PC-3 (cell line): Measurements from ENCODE around the gene ATG7. TPM values are rescaled to one million over a fixed set of nuclear protein-coding genes. Genes with fewer than 3 reads are reported as not detected.

Experiments used
- ATAC-seq: fragments of 200-7000 bp; cut with Tn5 transposase; 2 replicates; pipeline ENCODE4 v1.9.1; 2020; ENCODE audit warnings: mild to moderate bottlenecking, moderate library complexity
- BruUV-seq: library from RNA; stranded (reverse); fragments of 400-500 nt; replicated peaks from 2 replicates; lab custom pipeline; 2021; lab: Mats Ljungman, UMichigan
- CTCF ChIA-PET: fragments of 300-600 bp; sonication (Branson Sonifier 250); formaldehyde crosslinking; loops from one replicate; lab custom pipeline; 2022; ENCODE audit warnings: antibody characterized with exemption; lab: Charles Lee
- POLR2A ChIA-PET: fragments of 300-600 bp; sonication (Branson Sonifier 250); formaldehyde crosslinking; loops from one replicate; lab custom pipeline; 2022; ENCODE audit warnings: antibody characterized with exemption; ENCODE audit not compliant: unreplicated experiment; lab: Charles Lee
- DNase-seq: peaks from one replicate; pipeline ENCODE4 v3.0.0-alpha.2; 2015
- H2AFZ ChIP-seq: fragments of 300-600 bp; sonication (generic); 2 replicates; pipeline ENCODE4 v1.6.0; 2016; ENCODE audit warnings: antibody characterized with exemption, low read length
- H3F3A ChIP-seq: fragments of 300-600 bp; sonication (generic); one replicate; pipeline ENCODE4 v1.6.0; 2017; ENCODE audit warnings: antibody characterized with exemption, low read length, control low read depth, mild to moderate bottlenecking; ENCODE audit not compliant: unreplicated experiment
- H3K27ac ChIP-seq: fragments of 300-600 bp; sonication (generic); 2 replicates; pipeline ENCODE4 v1.5.1; 2016; ENCODE audit warnings: mild to moderate bottlenecking, low read length
- H3K27me3 ChIP-seq: fragments of 300-600 bp; sonication (generic); 2 replicates; pipeline ENCODE4 v1.6.1; 2016; ENCODE audit warnings: low read length, mixed read lengths
- H3K36me3 ChIP-seq: fragments of 300-600 bp; sonication (generic); 2 replicates; pipeline ENCODE4 v1.6.1; 2016; ENCODE audit warnings: low read depth, mixed run types, low read length, mixed read lengths
- H3K4me1 ChIP-seq: fragments of 300-600 bp; sonication (generic); 2 replicates; pipeline ENCODE4 v1.5.1; 2016; ENCODE audit warnings: low read length; ENCODE audit not compliant: insufficient read depth
- H3K4me2 ChIP-seq: fragments of 300-600 bp; sonication (generic); 2 replicates; pipeline ENCODE4 v1.6.0; 2016; ENCODE audit warnings: low read length
- H3K4me3 ChIP-seq: fragments of 300-600 bp; sonication (generic); 2 replicates; pipeline ENCODE4 v1.5.1; 2016; ENCODE audit warnings: mild to moderate bottlenecking, low read length, mixed read lengths
- H3K79me2 ChIP-seq: fragments of 300-600 bp; sonication (generic); 2 replicates; pipeline ENCODE4 v1.6.1; 2017; ENCODE audit warnings: low read length, mixed read lengths
- H3K9ac ChIP-seq: fragments of 300-600 bp; sonication (generic); 2 replicates; pipeline ENCODE4 v1.6.0; 2016; ENCODE audit warnings: mild to moderate bottlenecking, low read length
- H3K9me2 ChIP-seq: fragments of 300-600 bp; sonication (generic); replicated peaks from 2 replicates; pipeline ENCODE4 v1.6.1; 2016; ENCODE audit warnings: mixed run types, low read length, mixed read lengths
- H3K9me3 ChIP-seq: fragments of 300-600 bp; sonication (generic); 2 replicates; pipeline ENCODE4 v1.6.1; 2016; ENCODE audit warnings: low read length, mixed read lengths
- H4K20me1 ChIP-seq: fragments of 300-600 bp; sonication (generic); 2 replicates; pipeline ENCODE4 v1.6.1; 2016; ENCODE audit warnings: low read length, mixed read lengths
- EZH2 ChIP-seq: fragments of 300-600 bp; sonication (generic); IDR thresholded peaks from one replicate; pipeline ENCODE4 v1.6.1; 2017; ENCODE audit warnings: antibody characterized with exemption, mild to moderate bottlenecking, low read length; ENCODE audit not compliant: unreplicated experiment
- EZH2phosphoT487 ChIP-seq: fragments of 300-600 bp; sonication (generic); IDR thresholded peaks from 2 replicates; pipeline ENCODE4 v1.6.1; 2018; ENCODE audit warnings: mild to moderate bottlenecking, antibody characterized with exemption, low read length, borderline replicate concordance
- intact Hi-C: fragments of 100-400 bp; cut with micrococcal nuclease; formaldehyde crosslinking; loops from 2 replicates; pipeline ENCODE4 v1.9.0; 2023
- total RNA-seq: library from RNA; depleted of rRNA; stranded (reverse); fragments of >200 nt; gene quantifications from 2 replicates; pipeline ENCODE4 v1.2.3, GENCODE V29; 2014
- TF ChIP-seq, protein P1 (sequence below): fragments of 300-600 bp; sonication (generic); conservative IDR thresholded peaks from 2 replicates; pipeline ENCODE4 v1.5.1; 2017; ENCODE audit warnings: antibody characterized with exemption, low read depth, mild to moderate bottlenecking, low read length

ATG7 gene
- total RNA-seq, 1 experiment from 2014 or later = 36.5 TPM

DNA sequence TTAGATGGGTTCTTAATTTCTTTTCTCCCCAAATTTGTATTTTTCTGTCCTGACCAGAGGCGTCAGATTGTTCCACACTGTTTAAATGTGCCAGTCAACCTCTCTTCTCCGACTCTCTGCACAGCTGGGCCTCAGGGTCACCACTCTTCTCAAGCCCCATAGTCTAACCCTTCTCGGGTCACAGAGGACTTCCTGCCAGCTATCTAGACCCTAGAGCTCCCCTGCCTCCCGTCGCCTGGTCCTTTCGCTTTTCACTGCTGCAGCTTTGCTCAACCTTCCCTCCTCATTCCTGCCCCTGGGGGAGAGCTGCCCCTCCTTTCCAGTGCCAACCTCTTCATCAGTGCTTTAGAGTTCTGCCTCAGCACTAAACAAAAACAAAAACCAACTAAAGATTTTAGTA, 151.7 kb downstream of the ATG7 start:
- no peaks in the 10 kb centered on the region for H3K27me3 ChIP-seq
- POLR2A ChIA-PET = no interaction called here
- ATAC-seq (no peak), DNase-seq (no peak)
- H3K4me3 ChIP-seq = no peak overlapping the region
- TF ChIP-seq, protein P1, sequence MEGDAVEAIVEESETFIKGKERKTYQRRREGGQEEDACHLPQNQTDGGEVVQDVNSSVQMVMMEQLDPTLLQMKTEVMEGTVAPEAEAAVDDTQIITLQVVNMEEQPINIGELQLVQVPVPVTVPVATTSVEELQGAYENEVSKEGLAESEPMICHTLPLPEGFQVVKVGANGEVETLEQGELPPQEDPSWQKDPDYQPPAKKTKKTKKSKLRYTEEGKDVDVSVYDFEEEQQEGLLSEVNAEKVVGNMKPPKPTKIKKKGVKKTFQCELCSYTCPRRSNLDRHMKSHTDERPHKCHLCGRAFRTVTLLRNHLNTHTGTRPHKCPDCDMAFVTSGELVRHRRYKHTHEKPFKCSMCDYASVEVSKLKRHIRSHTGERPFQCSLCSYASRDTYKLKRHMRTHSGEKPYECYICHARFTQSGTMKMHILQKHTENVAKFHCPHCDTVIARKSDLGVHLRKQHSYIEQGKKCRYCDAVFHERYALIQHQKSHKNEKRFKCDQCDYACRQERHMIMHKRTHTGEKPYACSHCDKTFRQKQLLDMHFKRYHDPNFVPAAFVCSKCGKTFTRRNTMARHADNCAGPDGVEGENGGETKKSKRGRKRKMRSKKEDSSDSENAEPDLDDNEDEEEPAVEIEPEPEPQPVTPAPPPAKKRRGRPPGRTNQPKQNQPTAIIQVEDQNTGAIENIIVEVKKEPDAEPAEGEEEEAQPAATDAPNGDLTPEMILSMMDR = no peak
- TF ChIP-seq EZH2phosphoT487 = no peak
- H4K20me1 ChIP-seq = no peaks in the 10 kb centered on the region
- H3K4me2 ChIP-seq = no peak overlapping the region
- H3K4me1 ChIP-seq = no peaks in the 10 kb centered on the region
- no peak overlapping the region for H3K27ac ChIP-seq
- H3K36me3 ChIP-seq = no peaks in the 10 kb centered on the region
- H3K9me2 ChIP-seq = no peaks in the 10 kb centered on the region
- intact Hi-C loops = no loop called here
- no peak overlapping the region for H3K9ac ChIP-seq
- BruUV-seq = no TSS peak
- H3F3A ChIP-seq = no peaks in the 10 kb centered on the region
- H2AFZ ChIP-seq = no peak overlapping the region
- no peaks in the 10 kb centered on the region for H3K9me3 ChIP-seq
- no peaks in the 10 kb centered on the region for H3K79me2 ChIP-seq
- CTCF ChIA-PET = no interaction called here

DNA sequence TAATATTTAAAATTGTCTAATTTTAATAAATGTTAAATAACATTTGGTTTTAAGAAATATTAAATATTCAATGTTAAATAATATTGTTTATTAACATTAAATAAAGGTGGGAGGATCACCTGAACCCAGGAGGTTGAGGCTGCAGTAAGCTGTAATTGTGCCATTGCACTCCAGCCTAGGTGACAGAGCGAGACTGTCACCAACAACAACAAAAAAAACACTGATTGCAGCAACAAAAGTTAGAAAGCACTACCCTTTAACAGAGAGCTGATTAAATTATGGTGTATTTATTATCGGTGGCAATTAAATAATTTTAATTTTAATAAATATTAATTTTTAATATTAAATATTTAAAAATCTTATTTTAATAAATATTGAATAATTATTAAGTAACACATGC, 152.1 kb downstream of the ATG7 start:
- DNase-seq (no peak), ATAC-seq (no peak)
- no peaks in the 10 kb centered on the region for H3F3A ChIP-seq
- ChIA-PET POLR2A (no interaction called here), CTCF (no interaction called here)
- H3K79me2 ChIP-seq = no peaks in the 10 kb centered on the region
- no peaks in the 10 kb centered on the region for H3K36me3 ChIP-seq
- no peak for TF ChIP-seq EZH2
- no peak overlapping the region for H2AFZ ChIP-seq
- no peaks in the 10 kb centered on the region for H3K9me3 ChIP-seq
- no peaks in the 10 kb centered on the region for H3K9me2 ChIP-seq
- no peak overlapping the region for H3K4me3 ChIP-seq
- no peaks in the 10 kb centered on the region for H4K20me1 ChIP-seq
- H3K4me2 ChIP-seq = no peak overlapping the region
- H3K27ac ChIP-seq = no peak overlapping the region
- H3K27me3 ChIP-seq = no peaks in the 10 kb centered on the region
- no peaks in the 10 kb centered on the region for H3K4me1 ChIP-seq
- BruUV-seq = no TSS peak
- no peak overlapping the region for H3K9ac ChIP-seq
- intact Hi-C loops = no loop called here

DNA sequence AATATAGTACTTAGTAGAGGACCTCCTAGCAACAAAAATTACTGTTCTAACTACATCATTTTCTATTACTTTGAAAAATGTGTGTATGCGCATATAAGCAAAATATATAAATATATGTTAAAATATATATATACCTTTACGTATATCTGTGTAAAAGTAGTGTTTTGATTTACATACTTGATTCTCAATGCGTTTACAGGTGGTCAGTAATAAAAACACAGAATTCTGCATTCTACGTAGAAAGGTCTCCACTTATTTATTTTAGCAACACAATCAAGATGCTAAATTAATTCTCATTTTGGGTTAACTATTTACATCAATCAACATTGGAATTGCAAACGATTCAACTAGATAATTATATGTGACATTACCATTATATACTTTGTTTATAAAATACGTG, 158.0 kb downstream of the ATG7 start:
- TF ChIP-seq EZH2 = no peak
- TF ChIP-seq EZH2phosphoT487 = no peak
- TF ChIP-seq, protein P1 = no peak
- no peak for DNase-seq
- ChIA-PET CTCF (no interaction called here), POLR2A (no interaction called here)
- Histone ChIP-seq H3K4me2 (no peak overlapping the region), H4K20me1 (no peaks in the 10 kb centered on the region), H3K27ac (no peak overlapping the region), H3K9me3 (no peaks in the 10 kb centered on the region), H2AFZ (no peak overlapping the region), H3F3A (no peaks in the 10 kb centered on the region), H3K79me2 (no peaks in the 10 kb centered on the region), H3K27me3 (no peaks in the 10 kb centered on the region), H3K9ac (no peak overlapping the region), H3K4me1 (no peaks in the 10 kb centered on the region), H3K36me3 (no peaks in the 10 kb centered on the region), H3K4me3 (no peak overlapping the region), H3K9me2 (no peaks in the 10 kb centered on the region)
- no TSS peak for BruUV-seq
- ATAC-seq = no peak
- intact Hi-C loops = no loop called here
